ENCODE measurements around the gene XAB2.

Gene XAB2

DNA sequence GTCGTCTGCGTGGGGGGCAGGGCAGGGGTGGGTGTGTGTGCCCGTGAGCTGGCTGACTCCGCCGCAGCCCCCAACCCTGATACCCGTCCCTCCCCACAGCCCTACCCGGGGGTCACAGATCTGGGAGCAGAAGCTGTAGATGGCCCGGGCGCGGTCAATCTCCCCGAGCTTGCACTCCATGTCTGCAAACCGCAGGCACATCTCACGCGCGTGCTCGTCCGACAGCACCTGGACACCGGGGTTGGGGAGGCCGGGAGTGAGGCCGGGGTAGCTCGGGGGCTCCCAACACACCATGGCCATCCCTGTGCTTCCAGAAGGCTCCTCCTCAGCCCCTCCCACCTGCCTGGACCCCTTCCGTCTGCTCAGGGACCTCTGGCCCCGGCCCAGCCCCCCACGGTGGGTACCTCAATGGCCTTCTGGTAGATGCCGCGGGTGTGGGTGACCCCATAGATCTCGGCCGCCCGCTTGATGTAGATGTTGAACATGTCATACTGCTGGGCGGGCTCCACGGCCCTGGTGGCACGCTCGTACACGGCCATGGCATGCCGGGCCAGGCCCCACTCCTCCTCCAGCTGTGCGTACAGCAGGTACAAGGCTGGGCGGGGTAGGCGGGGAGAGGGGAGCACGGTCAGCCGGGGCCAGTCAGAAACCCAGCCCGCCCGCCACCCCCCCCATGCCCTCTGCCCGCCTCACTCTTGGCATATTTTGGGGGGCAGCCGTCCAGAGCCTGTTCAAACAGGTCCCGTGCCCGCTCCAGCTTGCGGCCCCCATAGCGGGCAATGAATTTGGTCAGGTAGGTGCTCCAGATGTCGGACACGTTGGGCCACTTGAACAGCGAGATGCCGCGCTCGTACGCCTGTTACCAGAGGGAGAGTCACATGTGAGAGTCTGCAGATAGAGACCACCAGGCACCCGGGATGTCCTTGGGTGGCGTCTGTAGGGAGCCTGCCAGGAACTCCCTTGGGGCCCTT is 8.6 kb downstream of the XAB2 start (continued):
- TF ChIP-seq, protein P1, sequence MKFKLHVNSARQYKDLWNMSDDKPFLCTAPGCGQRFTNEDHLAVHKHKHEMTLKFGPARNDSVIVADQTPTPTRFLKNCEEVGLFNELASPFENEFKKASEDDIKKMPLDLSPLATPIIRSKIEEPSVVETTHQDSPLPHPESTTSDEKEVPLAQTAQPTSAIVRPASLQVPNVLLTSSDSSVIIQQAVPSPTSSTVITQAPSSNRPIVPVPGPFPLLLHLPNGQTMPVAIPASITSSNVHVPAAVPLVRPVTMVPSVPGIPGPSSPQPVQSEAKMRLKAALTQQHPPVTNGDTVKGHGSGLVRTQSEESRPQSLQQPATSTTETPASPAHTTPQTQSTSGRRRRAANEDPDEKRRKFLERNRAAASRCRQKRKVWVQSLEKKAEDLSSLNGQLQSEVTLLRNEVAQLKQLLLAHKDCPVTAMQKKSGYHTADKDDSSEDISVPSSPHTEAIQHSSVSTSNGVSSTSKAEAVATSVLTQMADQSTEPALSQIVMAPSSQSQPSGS (tag by site-specific recombination; IDR thresholded peaks at IDR 0.05; ENCODE audit: low read depth) = no peak

DNA sequence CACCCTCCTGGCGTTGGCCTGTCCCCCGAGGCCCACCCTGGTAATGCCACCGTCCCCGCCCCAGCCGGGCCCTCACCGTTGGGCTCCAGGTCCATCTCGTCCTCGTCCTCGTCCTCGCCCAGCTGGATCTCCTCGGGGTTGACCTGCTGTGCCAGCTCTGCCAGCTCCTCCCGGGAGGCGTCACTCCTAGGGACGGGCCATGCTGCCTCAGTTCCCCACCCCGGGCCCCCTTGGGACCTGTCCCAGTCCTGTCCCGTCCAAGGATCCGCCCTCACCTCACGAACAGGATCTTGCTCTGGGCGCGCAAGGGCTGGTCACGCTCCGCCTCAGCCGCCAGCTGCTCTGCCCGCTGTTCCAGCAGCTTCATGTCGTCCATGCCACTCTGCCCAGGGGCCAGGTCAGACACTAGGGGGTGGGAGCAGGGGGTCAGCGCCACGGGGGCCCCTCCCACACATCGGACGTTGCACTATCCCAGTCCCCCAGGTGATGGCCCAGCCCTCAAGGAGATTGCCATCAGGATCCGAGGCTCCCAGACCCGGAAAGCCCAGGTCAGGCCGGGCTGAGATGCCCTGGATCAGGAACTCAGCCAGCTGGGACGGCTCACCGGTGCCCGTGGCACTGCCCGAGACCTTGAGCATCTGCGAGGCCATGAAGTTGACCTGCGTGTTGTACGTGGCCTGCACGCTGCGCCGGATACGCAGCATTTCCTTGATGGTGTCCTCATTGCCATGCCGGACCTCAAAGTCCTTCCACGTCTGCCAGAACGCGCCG is 9.5 kb downstream of the XAB2 start:
- CTCF ChIA-PET = interaction anchor here (0.6 to 1.8 kb wide), 3 partner anchors 52 to 1931 kb away, joined by 3 to 6 read pairs (median 3); no protein-coding TSS in a partner anchor
- Histone ChIP-seq H3K36me3 (ENCODE audit: control insufficient read depth in 2 of 2, insufficient read depth in 1 of 2, low read length in 2 of 2) (peaks cover 0 to 82% of the 10 kb centered on the region in 2 experiments; a peak in 2 of 3 replicates), H3K9me3 (ENCODE audit: control insufficient read depth, insufficient read depth, low read depth, low read length) (no peaks in the 10 kb centered on the region), H3K4me3 (ENCODE audit: low read depth, low read length) (no peak overlapping the region), H3K4me1 (ENCODE audit: control insufficient read depth, insufficient read depth, low read length) (no peaks in the 10 kb centered on the region; the same call in 1 of the 2 replicates), H3K27ac (ENCODE audit: extremely low read depth, low read depth, low read length) (no peak overlapping the region)
- POLR2A ChIA-PET = interaction anchor here (0.6 to 2.0 kb wide), 4 partner anchors 10 to 23 kb away, joined by 3 to 14 read pairs (median 4); partner anchors contain the start of genes PET100 and XAB2
- TF ChIP-seq KLF8 (tag by site-specific recombination; IDR thresholded peaks at IDR 0.05) (peak; percentile 15; the same call in 1 of the 2 replicates), ZNF146 (tag by site-specific recombination; IDR thresholded peaks at IDR 0.05) (no peak), GLIS2 (tag by site-specific recombination; IDR thresholded peaks at IDR 0.05) (0 out of 2 replicates have a peak, but pooled peaks have one; percentile 23), ZNF433 (tag by site-specific recombination; IDR thresholded peaks at IDR 0.05; ENCODE audit: low read depth) (no peak), ZNF175 (tag by site-specific recombination; IDR thresholded peaks at IDR 0.05) (no peak), ZNF341 (tag by site-specific recombination; IDR thresholded peaks at IDR 0.05; ENCODE audit: low read depth) (peak; percentile 83)

DNA sequence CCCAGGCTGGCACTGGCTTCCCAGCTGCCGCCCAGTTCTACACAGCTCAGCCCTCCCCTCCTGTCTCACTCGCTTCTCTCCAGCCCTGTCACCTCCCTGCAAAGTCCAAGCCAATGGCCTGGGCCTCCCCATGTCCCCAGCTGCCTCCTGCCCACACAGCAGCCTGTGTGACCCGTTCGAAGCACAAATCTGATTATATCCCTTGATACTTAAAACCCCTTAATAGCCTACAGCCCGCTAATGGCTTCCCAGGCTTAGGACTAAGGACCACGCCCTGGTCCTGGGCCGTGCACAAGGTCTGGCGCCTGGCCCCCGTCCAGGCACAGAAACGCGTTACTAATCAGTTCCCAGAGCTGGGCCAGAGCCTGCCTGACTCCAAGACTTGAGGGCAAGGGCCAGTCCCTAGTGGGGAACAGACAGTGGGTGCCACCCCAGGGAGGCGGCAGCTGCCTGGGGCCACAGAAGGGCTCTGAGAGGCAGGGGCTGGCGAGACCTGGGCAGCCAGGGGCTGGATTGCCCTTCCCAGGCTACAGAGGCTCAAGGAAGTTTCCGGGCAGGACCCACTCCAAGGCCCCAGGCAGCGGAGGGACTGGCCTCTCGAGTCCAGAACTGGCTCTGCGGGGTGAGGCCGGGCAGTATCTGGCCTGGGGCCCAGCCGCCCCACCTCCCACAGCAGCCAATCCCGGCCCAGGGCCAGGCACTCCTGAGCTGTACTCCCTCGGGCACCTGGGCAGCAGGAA is 10.4 kb downstream of the XAB2 start:
- no peaks in the 10 kb centered on the region; the same call in 1 of the 2 replicates for H3K4me1 ChIP-seq (ENCODE audit: control insufficient read depth, insufficient read depth, low read length)
- POLR2A ChIA-PET = interaction anchor here (0.6 to 2.0 kb wide), 3 partner anchors 11 to 22 kb away, joined by 3 to 14 read pairs (median 5); partner anchors contain the start of genes PET100 and XAB2
- H3K9me3 ChIP-seq (ENCODE audit: control insufficient read depth, insufficient read depth, low read depth, low read length) = no peaks in the 10 kb centered on the region
- CTCF ChIA-PET = interaction anchor here (0.5 to 1.8 kb wide), 4 partner anchors 25 to 1930 kb away, joined by 3 to 6 read pairs (median 3); no protein-coding TSS in a partner anchor
- H3K36me3 ChIP-seq (ENCODE audit: control insufficient read depth in 2 of 2, insufficient read depth in 1 of 2, low read length in 2 of 2) = peaks cover 0 to 80% of the 10 kb centered on the region in 2 experiments; a peak in 2 of 3 replicates
- peak overlapping the region; percentile 31; the same call in 1 of the 2 replicates for H3K27ac ChIP-seq (ENCODE audit: extremely low read depth, low read depth, low read length)
- TF ChIP-seq ZNF416 (tag by site-specific recombination; IDR thresholded peaks at IDR 0.05) (no peak), ZNF600 (tag by site-specific recombination; IDR thresholded peaks at IDR 0.05) (peak; percentile 31; the same call in 1 of the 2 replicates), ZBTB17 (tag by site-specific recombination; IDR thresholded peaks at IDR 0.05) (no peak), KLF1 (tag by site-specific recombination; IDR thresholded peaks at IDR 0.05) (peak; percentile 82), TCF7L2 (IDR thresholded peaks at IDR 0.05; ENCODE audit: borderline replicate concordance, low read depth, low read length) (no peak), HOXD13 (CRISPR knock-in tag; IDR thresholded peaks at IDR 0.05; ENCODE audit: borderline replicate concordance) (no peak), BCL11B (tag by site-specific recombination; IDR thresholded peaks at IDR 0.05; ENCODE audit: low read depth) (no peak)
- TF ChIP-seq, protein P2, sequence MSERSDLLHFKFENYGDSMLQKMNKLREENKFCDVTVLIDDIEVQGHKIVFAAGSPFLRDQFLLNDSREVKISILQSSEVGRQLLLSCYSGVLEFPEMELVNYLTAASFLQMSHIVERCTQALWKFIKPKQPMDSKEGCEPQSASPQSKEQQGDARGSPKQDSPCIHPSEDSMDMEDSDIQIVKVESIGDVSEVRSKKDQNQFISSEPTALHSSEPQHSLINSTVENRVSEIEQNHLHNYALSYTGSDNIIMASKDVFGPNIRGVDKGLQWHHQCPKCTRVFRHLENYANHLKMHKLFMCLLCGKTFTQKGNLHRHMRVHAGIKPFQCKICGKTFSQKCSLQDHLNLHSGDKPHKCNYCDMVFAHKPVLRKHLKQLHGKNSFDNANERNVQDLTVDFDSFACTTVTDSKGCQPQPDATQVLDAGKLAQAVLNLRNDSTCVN (tag by site-specific recombination; optimal IDR thresholded peaks at IDR 0.05) = peak; percentile 13
- TF ChIP-seq, protein P3, sequence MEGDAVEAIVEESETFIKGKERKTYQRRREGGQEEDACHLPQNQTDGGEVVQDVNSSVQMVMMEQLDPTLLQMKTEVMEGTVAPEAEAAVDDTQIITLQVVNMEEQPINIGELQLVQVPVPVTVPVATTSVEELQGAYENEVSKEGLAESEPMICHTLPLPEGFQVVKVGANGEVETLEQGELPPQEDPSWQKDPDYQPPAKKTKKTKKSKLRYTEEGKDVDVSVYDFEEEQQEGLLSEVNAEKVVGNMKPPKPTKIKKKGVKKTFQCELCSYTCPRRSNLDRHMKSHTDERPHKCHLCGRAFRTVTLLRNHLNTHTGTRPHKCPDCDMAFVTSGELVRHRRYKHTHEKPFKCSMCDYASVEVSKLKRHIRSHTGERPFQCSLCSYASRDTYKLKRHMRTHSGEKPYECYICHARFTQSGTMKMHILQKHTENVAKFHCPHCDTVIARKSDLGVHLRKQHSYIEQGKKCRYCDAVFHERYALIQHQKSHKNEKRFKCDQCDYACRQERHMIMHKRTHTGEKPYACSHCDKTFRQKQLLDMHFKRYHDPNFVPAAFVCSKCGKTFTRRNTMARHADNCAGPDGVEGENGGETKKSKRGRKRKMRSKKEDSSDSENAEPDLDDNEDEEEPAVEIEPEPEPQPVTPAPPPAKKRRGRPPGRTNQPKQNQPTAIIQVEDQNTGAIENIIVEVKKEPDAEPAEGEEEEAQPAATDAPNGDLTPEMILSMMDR (tag by site-specific recombination; IDR thresholded peaks at IDR 0.05) = no peak
- TF ChIP-seq, protein P4, sequence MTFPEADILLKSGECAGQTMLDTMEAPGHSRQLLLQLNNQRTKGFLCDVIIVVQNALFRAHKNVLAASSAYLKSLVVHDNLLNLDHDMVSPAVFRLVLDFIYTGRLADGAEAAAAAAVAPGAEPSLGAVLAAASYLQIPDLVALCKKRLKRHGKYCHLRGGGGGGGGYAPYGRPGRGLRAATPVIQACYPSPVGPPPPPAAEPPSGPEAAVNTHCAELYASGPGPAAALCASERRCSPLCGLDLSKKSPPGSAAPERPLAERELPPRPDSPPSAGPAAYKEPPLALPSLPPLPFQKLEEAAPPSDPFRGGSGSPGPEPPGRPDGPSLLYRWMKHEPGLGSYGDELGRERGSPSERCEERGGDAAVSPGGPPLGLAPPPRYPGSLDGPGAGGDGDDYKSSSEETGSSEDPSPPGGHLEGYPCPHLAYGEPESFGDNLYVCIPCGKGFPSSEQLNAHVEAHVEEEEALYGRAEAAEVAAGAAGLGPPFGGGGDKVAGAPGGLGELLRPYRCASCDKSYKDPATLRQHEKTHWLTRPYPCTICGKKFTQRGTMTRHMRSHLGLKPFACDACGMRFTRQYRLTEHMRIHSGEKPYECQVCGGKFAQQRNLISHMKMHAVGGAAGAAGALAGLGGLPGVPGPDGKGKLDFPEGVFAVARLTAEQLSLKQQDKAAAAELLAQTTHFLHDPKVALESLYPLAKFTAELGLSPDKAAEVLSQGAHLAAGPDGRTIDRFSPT (tag by site-specific recombination; IDR thresholded peaks at IDR 0.05) = peak; percentile 4; the same call in 1 of the 2 replicates
- H3K4me3 ChIP-seq (ENCODE audit: low read depth, low read length) = no peak overlapping the region

Data from HEK293 (cell line).